Astrocyte (in vitro differentiated cells and primary cell): ENCODE measurements around the gene DOK6. TPM values are rescaled to one million over a fixed set of nuclear protein-coding genes. Genes with fewer than 3 reads are reported as not detected.

Source experiments
- DNase-seq: peaks from one replicate; pipeline ENCODE4 v3.0.0-alpha.2; 2010; ENCODE audit warnings: low read depth
- FAIRE-seq: peaks from 2 replicates; lab custom pipeline; 2011; peaks lifted over from hg19 to GRCh38; lab: Jason Lieb, UNC
- H2AFZ ChIP-seq: 2 replicates; pipeline ENCODE4 v1.6.0; 2012; ENCODE audit warnings: low read depth, low read length, inconsistent platforms
- H3K27ac ChIP-seq: 2 replicates; pipeline ENCODE4 v1.5.1; 2011; ENCODE audit warnings: low read depth, low read length, inconsistent platforms
- H3K27me3 ChIP-seq: 2 replicates; pipeline ENCODE4 v1.6.0; 2011; ENCODE audit warnings: low read length, inconsistent platforms; ENCODE audit not compliant: insufficient read depth
- H3K36me3 ChIP-seq: 2 replicates; pipeline ENCODE4 v1.5.1; 2011; ENCODE audit warnings: low read length, inconsistent platforms; ENCODE audit not compliant: insufficient read depth
- H3K4me1 ChIP-seq: 2 replicates; pipeline ENCODE4 v1.5.1; 2011; ENCODE audit warnings: low read length, inconsistent platforms; ENCODE audit not compliant: insufficient read depth
- H3K4me2 ChIP-seq: 2 replicates; pipeline ENCODE4 v1.6.0; 2012; ENCODE audit warnings: low read length, inconsistent platforms
- H3K4me3 ChIP-seq: 2 replicates; pipeline ENCODE4 v1.5.1; 2011; ENCODE audit warnings: low read depth, mild to moderate bottlenecking, low read length, inconsistent platforms; ENCODE audit not compliant: insufficient read depth
- H3K79me2 ChIP-seq: 2 replicates; pipeline ENCODE4 v1.6.0; 2012; ENCODE audit warnings: mild to moderate bottlenecking, low read length, inconsistent platforms; ENCODE audit not compliant: insufficient read depth
- H3K9ac ChIP-seq: 2 replicates; pipeline ENCODE4 v1.6.0; 2012; ENCODE audit warnings: mild to moderate bottlenecking, low read length, inconsistent platforms
- H3K9me3 ChIP-seq: 2 replicates; pipeline ENCODE4 v1.5.1; 2012; ENCODE audit warnings: low read depth, mild to moderate bottlenecking, low read length, inconsistent platforms; ENCODE audit not compliant: insufficient read depth
- H4K20me1 ChIP-seq: 2 replicates; pipeline ENCODE4 v1.6.0; 2012; ENCODE audit warnings: low read length, inconsistent platforms; ENCODE audit not compliant: insufficient read depth
- H3K27ac Mint-ChIP-seq: one replicate; pipeline ENCODE4 v1.8.0; 2021; ENCODE audit warnings: mild to moderate bottlenecking, mixed read lengths; ENCODE audit not compliant: unreplicated experiment
- H3K27me3 Mint-ChIP-seq: one replicate; pipeline ENCODE4 v1.8.0; 2021; ENCODE audit warnings: low read depth, mixed read lengths; ENCODE audit not compliant: unreplicated experiment
- H3K36me3 Mint-ChIP-seq: one replicate; pipeline ENCODE4 v1.8.0; 2021; ENCODE audit warnings: low read depth, mixed read lengths; ENCODE audit not compliant: unreplicated experiment
- H3K4me1 Mint-ChIP-seq: one replicate; pipeline ENCODE4 v1.8.0; 2021; ENCODE audit warnings: low read depth, mixed read lengths; ENCODE audit not compliant: unreplicated experiment
- H3K4me3 Mint-ChIP-seq: one replicate; pipeline ENCODE4 v1.8.0; 2021; ENCODE audit warnings: mild to moderate bottlenecking, moderate library complexity, mixed read lengths; ENCODE audit not compliant: unreplicated experiment
- H3K9me3 Mint-ChIP-seq: one replicate; pipeline ENCODE4 v1.8.0; 2021; ENCODE audit warnings: mild to moderate bottlenecking, mixed read lengths; ENCODE audit not compliant: unreplicated experiment
- EZH2 ChIP-seq: IDR thresholded peaks from 2 replicates; pipeline ENCODE4 v1.6.1; 2012; ENCODE audit warnings: mild to moderate bottlenecking, low read length, inconsistent platforms; ENCODE audit not compliant: insufficient read depth
- total RNA-seq: library from RNA; stranded (reverse); gene quantifications from 2 replicates; pipeline ENCODE4 v1.2.1, GENCODE V29; 2021
- TF ChIP-seq, protein P1 (sequence below): IDR thresholded peaks from 2 replicates; pipeline ENCODE4 v1.5.1; 2011; ENCODE audit warnings: low read depth, mild to moderate bottlenecking, inconsistent platforms, low read length, moderate library complexity; ENCODE audit not compliant: insufficient read depth

Gene DOK6
- total RNA-seq, 1 donor from 2014 or later = 2.9 TPM

DNA sequence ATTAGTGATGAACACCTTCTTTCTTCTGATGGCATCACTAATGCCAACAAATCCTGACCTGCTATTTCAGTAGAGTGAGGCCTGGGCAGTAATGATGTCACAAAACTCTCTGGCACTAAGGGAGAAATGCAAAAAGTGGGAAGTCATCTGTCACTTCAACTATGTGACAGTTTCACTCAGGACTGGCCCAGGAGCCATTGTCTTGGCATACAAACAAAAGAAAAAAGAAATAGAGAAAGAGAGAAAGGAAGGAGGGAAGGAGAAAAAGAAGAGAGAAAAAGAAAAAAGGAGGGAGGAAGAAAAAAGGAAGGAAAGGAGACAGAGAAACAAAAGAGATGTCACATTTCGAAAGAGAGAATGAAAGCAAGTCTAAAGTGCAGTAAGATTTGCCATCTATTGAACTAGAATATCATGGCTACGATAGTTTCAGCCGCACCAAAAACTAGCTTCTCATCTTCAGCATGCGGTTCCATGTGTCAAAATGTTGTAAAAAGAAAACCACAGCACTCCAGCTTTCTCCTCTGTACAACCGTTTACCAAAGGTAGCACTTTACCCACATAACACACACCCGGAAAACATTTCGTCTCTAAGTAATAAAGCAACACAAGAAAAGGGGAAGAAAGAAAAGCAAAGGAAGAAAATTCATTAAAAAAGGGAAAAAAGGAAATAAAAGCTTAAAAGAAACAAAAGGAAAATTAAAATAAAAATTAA lies 496.9 kb downstream of the DOK6 start:
- TF ChIP-seq EZH2 = no peak
- TF ChIP-seq, protein P1, sequence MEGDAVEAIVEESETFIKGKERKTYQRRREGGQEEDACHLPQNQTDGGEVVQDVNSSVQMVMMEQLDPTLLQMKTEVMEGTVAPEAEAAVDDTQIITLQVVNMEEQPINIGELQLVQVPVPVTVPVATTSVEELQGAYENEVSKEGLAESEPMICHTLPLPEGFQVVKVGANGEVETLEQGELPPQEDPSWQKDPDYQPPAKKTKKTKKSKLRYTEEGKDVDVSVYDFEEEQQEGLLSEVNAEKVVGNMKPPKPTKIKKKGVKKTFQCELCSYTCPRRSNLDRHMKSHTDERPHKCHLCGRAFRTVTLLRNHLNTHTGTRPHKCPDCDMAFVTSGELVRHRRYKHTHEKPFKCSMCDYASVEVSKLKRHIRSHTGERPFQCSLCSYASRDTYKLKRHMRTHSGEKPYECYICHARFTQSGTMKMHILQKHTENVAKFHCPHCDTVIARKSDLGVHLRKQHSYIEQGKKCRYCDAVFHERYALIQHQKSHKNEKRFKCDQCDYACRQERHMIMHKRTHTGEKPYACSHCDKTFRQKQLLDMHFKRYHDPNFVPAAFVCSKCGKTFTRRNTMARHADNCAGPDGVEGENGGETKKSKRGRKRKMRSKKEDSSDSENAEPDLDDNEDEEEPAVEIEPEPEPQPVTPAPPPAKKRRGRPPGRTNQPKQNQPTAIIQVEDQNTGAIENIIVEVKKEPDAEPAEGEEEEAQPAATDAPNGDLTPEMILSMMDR = no peak
- DNase-seq (no peak), FAIRE-seq (no peak)
- Histone ChIP-seq H3K9me3 (no peaks in the 10 kb centered on the region), H3K36me3 (no peaks in the 10 kb centered on the region), H3K27ac (no peak overlapping the region), H4K20me1 (no peaks in the 10 kb centered on the region), H3K27me3 (no peaks in the 10 kb centered on the region), H3K4me3 (no peak overlapping the region), H3K79me2 (no peaks in the 10 kb centered on the region), H3K4me1 (no peaks in the 10 kb centered on the region), H3K9ac (no peak overlapping the region), H3K4me2 (no peak overlapping the region), H2AFZ (no peak overlapping the region)
- Mint-ChIP-seq H3K4me1 (peaks cover 6% of the 10 kb centered on the region), H3K27me3 (no peaks in the 10 kb centered on the region), H3K4me3 (no peak overlapping the region), H3K36me3 (no peaks in the 10 kb centered on the region), H3K9me3 (peaks cover 2% of the 10 kb centered on the region), H3K27ac (no peak overlapping the region)

DNA sequence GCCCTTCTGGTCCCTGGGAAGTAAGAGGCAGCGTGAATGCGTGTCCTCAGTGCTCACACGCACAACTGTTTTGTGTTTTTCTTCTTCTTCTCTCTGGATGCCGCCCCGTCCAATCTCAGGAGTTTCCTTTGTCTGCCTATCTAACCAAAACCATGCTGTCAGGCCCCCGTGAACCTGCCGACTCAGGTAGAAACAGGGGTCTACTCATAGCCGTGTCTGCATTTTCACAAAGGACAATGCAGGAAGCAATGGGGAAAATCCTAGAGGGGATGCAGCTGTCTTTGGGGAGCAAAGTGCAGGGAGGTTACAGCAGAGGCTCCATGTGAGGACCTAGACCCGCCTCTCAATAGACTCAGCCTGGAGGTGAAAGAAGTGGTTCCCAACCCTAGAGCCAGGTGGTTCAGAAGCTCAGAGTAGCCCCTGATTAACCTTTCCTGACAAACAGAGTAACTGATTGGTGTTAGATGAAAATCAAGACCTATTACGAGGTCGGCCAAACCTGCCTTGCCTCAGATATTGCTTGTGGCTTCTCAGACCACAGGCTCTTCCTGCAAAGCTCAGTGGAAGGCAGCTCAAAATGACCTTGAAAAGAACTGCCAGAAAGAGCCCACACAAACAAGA lies 497.7 kb downstream of the DOK6 start:
- Histone ChIP-seq H3K36me3 (no peaks in the 10 kb centered on the region), H3K4me1 (no peaks in the 10 kb centered on the region), H2AFZ (no peak overlapping the region), H3K4me2 (no peak overlapping the region), H3K79me2 (no peaks in the 10 kb centered on the region), H3K9ac (no peak overlapping the region), H4K20me1 (no peaks in the 10 kb centered on the region), H3K9me3 (no peaks in the 10 kb centered on the region), H3K27ac (no peak overlapping the region), H3K27me3 (no peaks in the 10 kb centered on the region), H3K4me3 (no peak overlapping the region)
- H3K36me3 Mint-ChIP-seq = no peaks in the 10 kb centered on the region
- no peak overlapping the region for H3K4me3 Mint-ChIP-seq
- H3K4me1 Mint-ChIP-seq = peaks cover 6% of the 10 kb centered on the region
- no peaks in the 10 kb centered on the region for H3K27me3 Mint-ChIP-seq
- H3K9me3 Mint-ChIP-seq = peaks cover 2% of the 10 kb centered on the region
- no peak for TF ChIP-seq EZH2
- TF ChIP-seq, protein P1 = no peak
- DNase-seq (peak; percentile 55), FAIRE-seq (no peak)
- no peak overlapping the region for H3K27ac Mint-ChIP-seq
